Testis (tissue), 3 donors: ENCODE data around the gene ZNF747. TPM values are rescaled to one million over a fixed set of nuclear protein-coding genes. Genes with fewer than 3 reads are reported as not detected.
"Not testable (repeated sequence)": the region's sequence is repeated elsewhere in the genome, so short reads cannot be mapped to it uniquely, and the experiment has no call there.

Experiments used
- DNase-seq: peaks from one replicate; pipeline ENCODE4 v3.0.0-alpha.2; 2019
- H3K27ac ChIP-seq, 2 donors: fragments of 200-600 bp; sonication (generic); one replicate each; pipeline ENCODE4 v1.5.1; 2019
- H3K27me3 ChIP-seq: fragments of 200-600 bp; sonication (generic); one replicate; pipeline ENCODE4 v1.5.1; 2019
- H3K36me3 ChIP-seq: fragments of 200-600 bp; sonication (generic); one replicate; pipeline ENCODE4 v1.5.1; 2017; ENCODE audit warnings: low read depth; ENCODE audit errors: missing control alignments
- H3K4me1 ChIP-seq: fragments of 200-600 bp; sonication (generic); one replicate; pipeline ENCODE4 v1.5.1; 2019
- H3K4me3 ChIP-seq, 2 donors: fragments of 200-600 bp; sonication (generic); one replicate each; pipeline ENCODE4 v1.5.1; 2017 to 2019
- H3K9me3 ChIP-seq: fragments of 200-600 bp; sonication (generic); one replicate; pipeline ENCODE4 v1.5.1; 2017
- CTCF ChIP-seq, 3 experiments: fragments of 450-650 bp in 2 of 3; fragments of 200-600 bp in 1 of 3; sonication (generic) in 1 of 3; IDR thresholded peaks; one replicate each; pipeline ENCODE4 v1.5.1; 2016 to 2019; ENCODE audit warnings: antibody characterized with exemption in 3 of 3, mild to moderate bottlenecking in 2 of 3, moderate library complexity in 1 of 3
- POLR2A ChIP-seq: fragments of 450-650 bp; IDR thresholded peaks from one replicate; pipeline ENCODE4 v1.6.1; 2017; ENCODE audit warnings: antibody characterized with exemption, mild to moderate bottlenecking, moderate library complexity
- WGBS, 2 donors: methylation state at CpG; one replicate each; pipeline ENCODE4 v1.1.5; 2018; 5-methylcytosine and 5-hydroxymethylcytosine counted together
- intact Hi-C: fragments of 100-400 bp; cut with DNase I; formaldehyde crosslinking; loops from one replicate; pipeline ENCODE4 v1.15.1; 2023; ENCODE audit warnings: low total_unique reads
- polyA plus RNA-seq: library from polyadenylated mRNA; stranded (reverse); fragments of 350-450 nt; fragmentation: Illumina TruSeq; extraction: RNeasy Lipid Tissue Mini Kit (QIAGEN cat#74804); gene quantifications from one replicate; pipeline ENCODE4 v1.2.3, GENCODE V29; 2014; ENCODE audit warnings: low read depth, low replicate concordance; ENCODE audit not compliant: insufficient read depth
- total RNA-seq, 2 donors: library from RNA; depleted of rRNA; stranded (reverse); fragments of >200 nt; gene quantifications; one replicate each; pipeline ENCODE4 v1.2.3, GENCODE V29; 2016

Gene ZNF747
- total and polyA plus RNA-seq, 3 donors from 2014 or later, result 13.1 to 23.3 (median 18.7) TPM

- Histone ChIP-seq H3K27me3 (no peaks in the 10 kb centered on the region), H3K9me3 (no peaks in the 10 kb centered on the region), H3K4me3 (no peak overlapping the region), H3K27ac (no peak overlapping the region), H3K4me1 (no peaks in the 10 kb centered on the region), H3K36me3 (no peaks in the 10 kb centered on the region)
- WGBS, 2 donors, result 64 to 71% methylated on average over 10 of the region's 10 CpGs
- TF ChIP-seq CTCF (IDR thresholded peaks at IDR 0.05) (no peak), POLR2A (no peak)
- DNase-seq, result no peak
- intact Hi-C loops, result no loop called here
Measured at GRCh38 chr16:30541502-30542329, 7.1 kb upstream of the ZNF747 start.

DNA sequence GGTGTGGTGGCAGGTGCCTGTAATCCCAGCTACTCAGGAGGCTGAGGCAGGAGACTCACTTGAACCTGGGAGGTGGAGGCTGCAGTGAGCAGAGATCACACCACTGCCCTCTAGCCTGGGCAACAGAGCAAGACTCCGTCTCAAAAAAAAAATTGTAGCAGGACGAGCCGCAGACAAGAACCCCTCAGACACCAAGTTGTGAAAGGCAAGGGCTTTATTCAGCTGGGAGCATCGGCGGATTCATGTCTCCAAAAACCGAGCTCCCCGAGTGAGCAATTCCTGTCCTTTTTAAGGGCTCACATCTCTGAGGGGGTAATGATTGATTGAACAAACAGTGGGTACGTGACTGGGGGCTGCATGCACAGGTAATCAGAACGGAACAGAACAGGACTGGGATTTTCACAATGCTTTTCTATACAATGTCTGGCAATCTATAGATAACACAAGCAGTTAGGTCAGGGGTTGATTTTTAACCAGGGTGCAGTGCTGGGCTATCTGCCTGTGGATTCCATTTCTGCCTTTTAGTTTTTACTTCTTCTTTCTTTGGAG, 6.3 kb upstream of the ZNF747 start:
- DNase-seq, intact Hi-C loops: not testable (repeated sequence)
- 85 to 87% methylated on average over 8 to 9 of the region's 9 CpGs for WGBS, 2 donors

GRCh38 chr16:30539986-30540526, 5.4 kb upstream of the ZNF747 start:
- DNase-seq, H3K4me3 ChIP-seq, H3K4me1 ChIP-seq, H3K27me3 ChIP-seq, intact Hi-C loops, H3K27ac ChIP-seq, H3K9me3 ChIP-seq, H3K36me3 ChIP-seq: not testable (repeated sequence)
- WGBS, 2 donors, result 89 to 90% methylated on average over 13 of the region's 13 CpGs

More for the DNA sequence above, 6.3 kb upstream of the ZNF747 start:
- H3K4me3 ChIP-seq, H3K9me3 ChIP-seq, H3K27ac ChIP-seq, H3K27me3 ChIP-seq, H3K4me1 ChIP-seq, H3K36me3 ChIP-seq: not testable (repeated sequence)

GRCh38 chr16:30539000-30539964, 4.6 kb upstream of the ZNF747 start:
- H3K27me3 ChIP-seq, result no peaks in the 10 kb centered on the region
- no peak overlapping the region for H3K4me3 ChIP-seq
- peaks cover 4% of the 10 kb centered on the region for H3K4me1 ChIP-seq
- 87 to 90% methylated on average over 8 of the region's 8 CpGs for whole genome bisulfite sequencing, 2 donors
- no peaks in the 10 kb centered on the region for H3K36me3 ChIP-seq
- DNase-seq, result no peak
- H3K9me3 ChIP-seq, result no peaks in the 10 kb centered on the region
- H3K27ac ChIP-seq, result no peak overlapping the region
- TF ChIP-seq POLR2A (no peak), CTCF (IDR thresholded peaks at IDR 0.05) (no peak)
- intact Hi-C loops, result no loop called here

GRCh38 chr16:30536391-30537024, 1.9 kb upstream of the ZNF747 start:
- H3K27me3 ChIP-seq, H3K4me3 ChIP-seq, H3K9me3 ChIP-seq, H3K27ac ChIP-seq, H3K36me3 ChIP-seq, DNase-seq, H3K4me1 ChIP-seq, intact Hi-C loops: not testable (repeated sequence)
- 90 to 91% methylated on average over 13 of the region's 13 CpGs for WGBS, 2 donors
